GM10266 (cell line): ENCODE results near the gene TMTC3.
A peak's percentile ranks its signal among the peaks of the same experiment; 100 is the strongest.

Experiments used
- DNase-seq: peaks from one replicate; pipeline ENCODE4 v3.0.0; 2012; ENCODE audit errors: extremely low spot score
- CTCF ChIP-seq: IDR thresholded peaks from 2 replicates; pipeline ENCODE4 v1.5.1; 2012; ENCODE audit warnings: mild to moderate bottlenecking, low read depth; ENCODE audit not compliant: control insufficient read depth, insufficient read depth; ENCODE audit errors: missing control alignments

Gene TMTC3

GRCh38 chr12:88144546-88145468 lies 2.7 kb downstream of the TMTC3 start:
- TF ChIP-seq CTCF, result no peak

GRCh38 chr12:88145567-88146505 lies 3.7 kb downstream of the TMTC3 start:
- TF ChIP-seq CTCF, result no peak
- DNase-seq, result no peak

More at GRCh38 chr12:88144546-88145468, 2.7 kb downstream of the TMTC3 start:
- no peak for DNase-seq

- no peak for DNase-seq
- no peak for TF ChIP-seq CTCF
Measured at GRCh38 chr12:88150063-88150462, 8.0 kb downstream of the TMTC3 start.

- TF ChIP-seq CTCF, result peak; percentile 26
- no peak for DNase-seq
Measured at GRCh38 chr12:88153959-88154358, 11.9 kb downstream of the TMTC3 start.

- DNase-seq, result no peak
- TF ChIP-seq CTCF, result no peak
Measured at GRCh38 chr12:88156075-88156654, 14.1 kb downstream of the TMTC3 start.

GRCh38 chr12:88163371-88163770 lies 21.3 kb downstream of the TMTC3 start:
- no peak for DNase-seq
- no peak for TF ChIP-seq CTCF
